ENCODE results near the gene CHEK1.
A peak's percentile ranks its signal among the peaks of the same experiment; 100 is the strongest.

CHEK1 gene

GRCh38 chr11:125627236-125627910, 2.4 kb downstream of the CHEK1 start:
- no peak for DNase-seq

- DNase-seq, result no peak
Measured at GRCh38 chr11:125637840-125638239, 12.9 kb downstream of the CHEK1 start.

GRCh38 chr11:125638315-125638714, 13.4 kb downstream of the CHEK1 start:
- no peak for DNase-seq

GRCh38 chr11:125645871-125646270, 20.9 kb downstream of the CHEK1 start:
- DNase-seq, result no peak

- DNase-seq, result no peak
Measured at GRCh38 chr11:125649465-125650166, 24.7 kb downstream of the CHEK1 start.

GRCh38 chr11:125662689-125663088, 37.7 kb downstream of the CHEK1 start:
- DNase-seq, result peak; percentile 54

GRCh38 chr11:125663910-125664309, 38.9 kb downstream of the CHEK1 start:
- no peak for DNase-seq

GRCh38 chr11:125667151-125667550, 42.2 kb downstream of the CHEK1 start:
- DNase-seq, result no peak

GRCh38 chr11:125670172-125670571, 45.2 kb downstream of the CHEK1 start:
- DNase-seq, result no peak

GRCh38 chr11:125671561-125671960, 46.6 kb downstream of the CHEK1 start:
- no peak for DNase-seq

- no peak for DNase-seq
Measured at GRCh38 chr11:125674210-125674609, 49.2 kb downstream of the CHEK1 start.

GRCh38 chr11:125675196-125675595, 50.2 kb downstream of the CHEK1 start:
- DNase-seq, result no peak

GRCh38 chr11:125679397-125679796, 54.4 kb downstream of the CHEK1 start:
- no peak for DNase-seq

GRCh38 chr11:125679837-125680236, 54.9 kb downstream of the CHEK1 start:
- no peak for DNase-seq

GRCh38 chr11:125680747-125681146, 55.8 kb downstream of the CHEK1 start, which contains the start of gene ACRV1:
ACRV1 (minus strand) TSS chr11:125680847; CDS start chr11:125680780, 67 bp downstream.
- no peak for DNase-seq

GRCh38 chr11:125685228-125685627, 60.3 kb downstream of the CHEK1 start:
- DNase-seq, result no peak

GRCh38 chr11:125688066-125688465, 63.1 kb downstream of the CHEK1 start:
- no peak for DNase-seq

GRCh38 chr11:125688632-125689031, 63.7 kb downstream of the CHEK1 start:
- DNase-seq, result no peak

GRCh38 chr11:125689274-125689859, 64.4 kb downstream of the CHEK1 start:
- DNase-seq, result no peak

GRCh38 chr11:125690006-125690405, 65.0 kb downstream of the CHEK1 start:
- DNase-seq, result no peak

- no peak for DNase-seq
Measured at GRCh38 chr11:125692887-125693286, 67.9 kb downstream of the CHEK1 start.

- no peak for DNase-seq
Measured at GRCh38 chr11:125694951-125695350, 70.0 kb downstream of the CHEK1 start.

GRCh38 chr11:125701018-125701610, 76.2 kb downstream of the CHEK1 start:
- no peak for DNase-seq

Data from DMS153 (cell line).